Activated T-cell treated with anti-CD3 and anti-CD28 coated beads, Interleukin-2, amount 50 U/mL, for 72 hours (primary cell): ENCODE measurements around the gene ZNF514. TPM values are rescaled to one million over a fixed set of nuclear protein-coding genes. Genes with fewer than 3 reads are reported as not detected.

ENCODE experiments used
- ATAC-seq, 2 donors: fragments of 150-1000 bp; cut with Tn5 transposase; replicated peaks in 1 of 2; 2 replicates each; pipeline ENCODE4 v1.10.0; 2021; ENCODE audit warnings: moderate library complexity in 2 of 2, mild to moderate bottlenecking in 1 of 2
- DNase-seq, 2 donors: peaks; one replicate each; pipeline ENCODE4 v3.0.0; 2021 to 2022; ENCODE audit warnings: mixed read lengths in 1 of 2
- H3K27ac Mint-ChIP-seq: one replicate; pipeline ENCODE4 v1.8.0; 2022; ENCODE audit warnings: mild to moderate bottlenecking, moderate library complexity, mixed read lengths
- H3K27me3 Mint-ChIP-seq: one replicate; pipeline ENCODE4 v1.8.0; 2022; ENCODE audit warnings: low read depth, mixed read lengths
- H3K36me3 Mint-ChIP-seq, 2 donors: one replicate each; pipeline ENCODE4 v1.8.0; 2022; ENCODE audit warnings: mixed read lengths in 2 of 2, mild to moderate bottlenecking in 1 of 2; ENCODE audit not compliant: insufficient read depth in 2 of 2
- H3K4me1 Mint-ChIP-seq: one replicate; pipeline ENCODE4 v1.8.0; 2022; ENCODE audit warnings: low read depth, mixed read lengths
- H3K4me3 Mint-ChIP-seq, 2 donors: one replicate each; pipeline ENCODE4 v1.8.0; 2022; ENCODE audit warnings: mild to moderate bottlenecking in 2 of 2, mixed read lengths in 2 of 2, moderate library complexity in 2 of 2
- H3K9me3 Mint-ChIP-seq, 2 donors: one replicate each; pipeline ENCODE4 v1.8.0; 2022; ENCODE audit warnings: mixed read lengths in 2 of 2
- total RNA-seq, 2 donors: library from RNA; stranded (reverse); gene quantifications; one replicate each; pipeline ENCODE4 v1.2.3, GENCODE V29; 2022

ZNF514 gene
- total RNA-seq, 2 donors from 2014 or later, result 12.3 to 15.3 TPM

DNA sequence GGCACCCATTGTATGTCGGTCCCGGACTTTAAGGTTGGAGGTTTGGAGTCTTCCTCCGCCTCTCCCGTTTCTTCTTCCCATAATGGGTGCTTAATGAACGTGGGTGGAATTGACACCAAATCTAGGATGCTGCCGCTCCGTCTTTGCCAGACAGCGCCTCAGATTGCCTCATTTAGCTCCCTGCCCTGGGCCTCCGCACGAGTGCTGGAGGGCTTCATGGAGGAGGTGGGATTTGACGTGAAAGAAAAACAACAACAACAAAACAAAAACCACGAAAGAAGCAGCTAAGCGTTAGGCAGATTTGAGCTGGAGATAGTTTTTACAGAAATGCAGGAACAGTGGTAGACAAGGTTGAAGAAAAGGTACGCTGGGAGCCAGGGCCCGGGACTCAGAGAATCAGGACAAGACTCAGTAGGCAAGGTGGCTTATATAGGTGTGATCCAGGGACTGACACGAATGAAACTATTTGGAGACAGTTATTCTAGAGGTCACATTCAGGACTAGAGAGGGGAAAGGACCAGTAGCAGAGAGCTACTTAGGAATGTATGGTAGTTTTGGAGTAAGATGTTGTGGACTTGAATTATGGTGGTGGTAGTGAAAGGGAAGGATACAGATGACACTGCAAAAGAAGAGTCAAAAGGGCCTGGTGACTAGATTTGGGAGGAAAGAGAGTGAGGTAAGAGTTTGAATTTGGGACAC lies 6.6 kb upstream of the ZNF514 start:
- Mint-ChIP-seq H3K36me3 (peaks cover 8 to 15% of the 10 kb centered on the region in 2 donors), H3K4me3 (peak overlapping the region; percentile 95 to 99), H3K27ac (peak overlapping the region; percentile 93), H3K27me3 (no peaks in the 10 kb centered on the region), H3K4me1 (peaks cover 37% of the 10 kb centered on the region), H3K9me3 (no peaks in the 10 kb centered on the region)
- ATAC-seq, result peak; percentile 6 to 8
- no peak for DNase-seq

DNA sequence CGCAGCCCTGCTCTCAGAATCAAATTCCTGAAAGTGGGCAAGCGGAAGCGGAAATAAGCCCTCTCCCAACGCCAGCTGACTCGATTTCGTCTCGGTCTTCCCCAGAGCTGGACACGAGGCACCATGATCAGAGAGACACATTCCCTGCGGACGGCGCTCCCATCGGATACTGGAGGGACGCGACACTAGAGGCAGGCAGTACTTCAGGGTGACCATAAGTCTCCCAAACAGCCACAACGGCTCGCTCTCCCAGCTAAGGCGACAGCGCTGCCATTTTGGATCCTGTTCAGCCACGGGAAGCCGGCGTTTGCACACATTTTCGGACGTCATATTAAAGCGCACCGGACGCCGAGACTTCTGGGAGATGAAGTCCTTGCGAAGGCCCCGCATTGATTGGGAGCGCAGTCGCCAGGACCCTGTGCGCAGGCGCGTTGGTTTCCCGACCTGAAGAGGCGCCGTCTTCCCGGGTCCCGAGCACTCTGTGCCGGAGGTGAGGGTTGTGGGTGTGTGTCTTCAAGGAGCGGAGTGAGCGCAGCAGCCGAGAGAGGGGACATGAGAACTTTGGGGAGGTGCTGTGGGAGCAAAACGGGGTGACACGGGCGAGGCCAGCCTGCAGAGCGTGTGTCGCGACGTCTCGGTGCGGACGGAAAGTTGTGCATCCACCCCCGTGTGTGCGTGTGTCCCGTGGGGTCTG lies 5.9 kb upstream of the ZNF514 start, which contains the start of gene ZNF2:
TSS of gene ZNF2 (plus strand) at position 439 of the 694 bp plus-strand sequence. CDS start 10,418 bp downstream, outside the sequence.
- no peaks in the 10 kb centered on the region for H3K27me3 Mint-ChIP-seq
- ATAC-seq (peak; percentile 97), DNase-seq (peak; percentile 96)
- H3K9me3 Mint-ChIP-seq, result no peaks in the 10 kb centered on the region
- peak within 1 kb of the TSS; percentile 93 for H3K27ac Mint-ChIP-seq
- H3K4me3 Mint-ChIP-seq, result peak within 1 kb of the TSS; percentile 95 to 99
- H3K4me1 Mint-ChIP-seq, result peaks cover 37% of the 10 kb centered on the region
- H3K36me3 Mint-ChIP-seq, result peaks cover 8 to 15% of the 10 kb centered on the region in 2 donors

GRCh38 chr2:95165030-95165370 lies 5.4 kb upstream of the ZNF514 start:
- DNase-seq, result no peak
- peak in 1 of 2 donors; percentile 2 for ATAC-seq
- peaks cover 37% of the 10 kb centered on the region for H3K4me1 Mint-ChIP-seq
- no peaks in the 10 kb centered on the region for H3K27me3 Mint-ChIP-seq
- H3K36me3 Mint-ChIP-seq, result peaks cover 8 to 15% of the 10 kb centered on the region in 2 donors
- peak overlapping the region; percentile 95 to 99 for H3K4me3 Mint-ChIP-seq
- H3K27ac Mint-ChIP-seq, result peak overlapping the region; percentile 93
- no peaks in the 10 kb centered on the region for H3K9me3 Mint-ChIP-seq

GRCh38 chr2:95158891-95159619 lies 593 bp downstream of the ZNF514 start:
- Mint-ChIP-seq H3K27ac (no peak overlapping the region), H3K36me3 (peaks cover 16 to 20% of the 10 kb centered on the region in 2 donors)
- peak; percentile 3 to 39 for DNase-seq

DNA sequence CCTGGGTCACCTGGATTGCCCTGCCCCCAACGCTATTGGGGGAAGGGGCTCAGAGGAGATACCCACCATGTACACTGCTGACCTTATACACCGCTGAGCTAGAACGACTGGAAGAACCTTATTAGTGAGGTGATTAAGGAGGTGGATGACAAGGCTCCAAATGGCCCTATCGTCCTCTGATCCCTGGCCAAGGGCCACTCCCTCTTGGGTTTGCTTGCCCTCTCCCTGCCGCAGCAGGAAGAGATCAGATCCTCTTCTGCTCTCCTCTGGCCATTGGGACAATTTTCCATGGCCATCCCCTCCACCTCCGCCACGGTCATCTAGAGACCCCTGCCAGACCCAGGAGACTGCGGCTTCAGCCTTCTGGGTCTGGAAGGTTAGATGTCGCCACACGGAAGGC lies 1.2 kb downstream of the ZNF514 start:
- no peak for ATAC-seq
- no peaks in the 10 kb centered on the region for H3K27me3 Mint-ChIP-seq
- peaks cover 18 to 25% of the 10 kb centered on the region in 2 donors for H3K36me3 Mint-ChIP-seq
- peaks cover 5 to 11% of the 10 kb centered on the region in 2 donors for H3K9me3 Mint-ChIP-seq
- H3K27ac Mint-ChIP-seq, result no peak overlapping the region
- DNase-seq, result no peak
- H3K4me1 Mint-ChIP-seq, result peaks cover 9% of the 10 kb centered on the region
- peak overlapping the region; percentile 86 to 88 for H3K4me3 Mint-ChIP-seq

More at GRCh38 chr2:95158891-95159619, 593 bp downstream of the ZNF514 start:
- Mint-ChIP-seq H3K9me3 (peaks cover 5 to 11% of the 10 kb centered on the region in 2 donors), H3K4me3 (peak overlapping the region; percentile 86 to 88), H3K4me1 (peaks cover 15% of the 10 kb centered on the region), H3K27me3 (no peaks in the 10 kb centered on the region)
- ATAC-seq, result peak; percentile 69 to 80

DNA sequence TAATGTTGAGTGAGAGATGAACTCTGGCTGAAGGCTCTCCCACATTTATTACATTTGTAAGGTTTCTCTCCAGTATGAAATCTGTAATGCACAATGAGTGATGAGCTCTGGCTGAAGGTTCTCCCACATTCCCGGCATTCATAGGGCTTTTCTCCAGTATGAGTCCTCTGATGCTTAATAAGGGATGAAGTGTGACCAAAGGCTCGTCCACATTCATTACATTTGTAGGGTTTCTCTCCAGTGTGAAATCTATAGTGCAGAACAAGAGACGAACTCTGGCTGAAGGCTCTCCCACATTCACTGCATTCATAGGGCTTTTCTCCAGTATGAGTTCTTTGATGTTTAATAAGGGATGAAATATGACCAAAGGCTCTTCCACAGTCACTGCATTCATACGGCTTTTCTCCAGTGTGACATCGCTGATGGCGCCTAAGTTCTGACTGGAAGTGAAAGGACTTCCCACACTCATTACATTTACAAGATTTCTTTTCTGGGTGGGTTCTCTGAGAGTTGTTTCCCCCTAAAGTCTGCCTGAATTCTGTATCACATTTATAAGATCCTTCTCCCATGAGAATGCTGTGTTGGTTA lies 10.2 kb downstream of the ZNF514 start:
- no peaks in the 10 kb centered on the region for H3K27me3 Mint-ChIP-seq
- H3K27ac Mint-ChIP-seq, result no peak overlapping the region
- peaks cover 41 to 55% of the 10 kb centered on the region in 2 donors for H3K9me3 Mint-ChIP-seq

GRCh38 chr2:95143838-95144237 lies 15.8 kb downstream of the ZNF514 start:
- ATAC-seq (no peak), DNase-seq (no peak)
- Mint-ChIP-seq H3K36me3 (peaks cover 39 to 58% of the 10 kb centered on the region in 2 donors), H3K4me1 (no peaks in the 10 kb centered on the region), H3K27ac (no peak overlapping the region), H3K27me3 (no peaks in the 10 kb centered on the region), H3K4me3 (no peak overlapping the region), H3K9me3 (peaks cover 29 to 37% of the 10 kb centered on the region in 2 donors)

More for the DNA sequence above, 10.2 kb downstream of the ZNF514 start:
- DNase-seq, result no peak
- Mint-ChIP-seq H3K36me3 (peaks cover 61 to 80% of the 10 kb centered on the region in 2 donors), H3K4me3 (no peak overlapping the region), H3K4me1 (no peaks in the 10 kb centered on the region)
- ATAC-seq, result no peak

DNA sequence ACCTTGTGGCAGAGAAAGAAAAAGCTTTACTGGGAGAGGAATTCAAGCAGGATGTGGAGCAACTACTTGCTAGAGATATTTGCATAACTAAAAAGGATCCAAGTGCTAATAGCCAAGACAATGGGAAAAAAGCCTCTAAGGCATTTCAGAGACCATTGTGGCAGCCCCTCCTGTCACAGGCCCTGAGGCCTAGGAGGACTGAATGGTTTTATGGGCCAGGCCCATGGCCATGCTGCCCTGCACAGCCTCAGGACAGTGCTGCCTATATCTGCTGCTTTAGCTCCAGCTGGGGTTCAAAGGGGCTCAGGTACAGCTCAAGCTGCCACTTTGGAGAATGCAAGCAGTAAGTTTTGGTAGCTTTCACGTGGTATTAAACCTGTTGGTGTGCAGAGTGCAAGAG lies 20.9 kb downstream of the ZNF514 start:
- DNase-seq (no peak), ATAC-seq (no peak)
- Mint-ChIP-seq H3K27ac (no peak overlapping the region), H3K4me3 (no peak overlapping the region), H3K36me3 (peaks cover 22 to 30% of the 10 kb centered on the region in 2 donors), H3K9me3 (peaks cover 11 to 25% of the 10 kb centered on the region in 2 donors), H3K4me1 (no peaks in the 10 kb centered on the region), H3K27me3 (no peaks in the 10 kb centered on the region)

DNA sequence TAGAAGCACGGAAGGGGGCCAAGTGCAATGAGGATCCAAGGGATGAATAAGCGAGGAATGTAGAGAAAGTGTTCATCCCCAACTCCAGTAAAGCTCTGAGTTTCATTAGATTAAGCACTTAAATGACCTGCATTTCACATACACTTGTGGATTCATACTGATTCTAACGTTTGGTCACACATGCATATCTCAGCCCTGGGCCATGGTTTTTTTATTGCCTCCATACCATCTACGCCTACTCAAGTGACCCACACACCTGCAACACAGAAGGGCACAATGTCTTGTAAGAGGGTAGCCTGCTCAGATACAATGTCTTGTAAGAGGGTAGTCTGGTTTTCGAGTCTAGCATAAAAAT lies 37.5 kb downstream of the ZNF514 start:
- peak overlapping the region; percentile 64 for H3K27ac Mint-ChIP-seq
- no peak for ATAC-seq
- H3K4me1 Mint-ChIP-seq, result peaks cover 43% of the 10 kb centered on the region
- H3K9me3 Mint-ChIP-seq, result no peaks in the 10 kb centered on the region
- DNase-seq, result no peak
- H3K36me3 Mint-ChIP-seq, result peaks cover 4 to 6% of the 10 kb centered on the region in 2 donors
- peak overlapping the region; percentile 86 to 89 for H3K4me3 Mint-ChIP-seq
- no peaks in the 10 kb centered on the region for H3K27me3 Mint-ChIP-seq

DNA sequence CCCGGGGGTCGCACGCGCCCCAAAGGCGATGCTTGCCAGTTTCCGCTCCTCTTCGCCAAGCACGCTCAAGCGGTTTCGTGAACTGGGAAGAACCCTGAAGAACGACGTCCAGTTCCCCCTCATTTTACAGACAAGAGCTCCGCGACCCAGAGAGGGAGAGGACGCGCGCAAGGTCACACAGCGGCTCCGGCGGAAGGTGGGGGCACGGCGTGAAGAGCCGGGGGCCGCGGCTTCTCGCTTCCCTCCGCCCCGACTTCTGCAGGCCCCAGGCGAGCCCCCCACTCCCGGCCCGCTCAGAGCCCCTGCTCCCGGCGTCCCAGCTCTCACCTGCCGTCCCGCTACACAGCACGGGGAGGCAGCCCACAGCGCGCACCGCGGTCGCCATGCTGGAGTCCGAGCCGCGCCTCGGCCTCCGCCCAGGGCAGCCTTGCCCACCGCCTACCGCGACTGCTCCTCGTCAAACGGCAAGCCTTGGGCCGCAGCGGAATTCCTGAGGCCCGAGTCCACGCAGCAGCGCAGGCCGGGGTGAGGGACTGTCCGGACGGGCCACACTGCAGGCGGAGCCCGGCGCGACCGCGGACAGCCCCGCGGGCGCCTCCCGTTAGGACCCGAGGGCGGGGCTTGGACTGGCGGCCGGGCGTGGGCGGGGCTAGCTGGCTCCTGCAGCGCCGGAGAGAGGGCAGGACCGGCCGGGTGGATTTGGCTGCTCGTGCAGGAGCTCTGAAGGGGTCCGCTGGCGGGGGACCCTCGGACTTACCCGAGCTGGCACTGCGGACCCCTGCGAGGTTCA lies 38.0 kb downstream of the ZNF514 start, which contains the start of gene MRPS5:
TSS of gene MRPS5 (minus strand) at position 402 of the 790 bp plus-strand sequence. CDS start at position 385, 17 bp downstream.
- Mint-ChIP-seq H3K27ac (peak within 1 kb of the TSS; percentile 97), H3K4me3 (peak within 1 kb of the TSS; percentile 86 to 89), H3K36me3 (peaks cover 6 to 8% of the 10 kb centered on the region in 2 donors), H3K27me3 (no peaks in the 10 kb centered on the region), H3K4me1 (peaks cover 46% of the 10 kb centered on the region), H3K9me3 (no peaks in the 10 kb centered on the region)
- DNase-seq (peak; percentile 94 to 95), ATAC-seq (peak; percentile 95 to 96)

GRCh38 chr2:95121093-95121406 lies 38.6 kb downstream of the ZNF514 start:
- no peaks in the 10 kb centered on the region for H3K9me3 Mint-ChIP-seq
- no peak for DNase-seq
- H3K4me1 Mint-ChIP-seq, result peaks cover 46% of the 10 kb centered on the region
- no peaks in the 10 kb centered on the region for H3K27me3 Mint-ChIP-seq
- peak overlapping the region; percentile 97 for H3K27ac Mint-ChIP-seq
- no peak for ATAC-seq
- peaks cover 6 to 8% of the 10 kb centered on the region in 2 donors for H3K36me3 Mint-ChIP-seq
- peak overlapping the region; percentile 86 to 89 for H3K4me3 Mint-ChIP-seq

GRCh38 chr2:95115418-95115817 lies 44.2 kb downstream of the ZNF514 start:
- Mint-ChIP-seq H3K36me3 (peaks cover 7 to 13% of the 10 kb centered on the region in 2 donors), H3K27me3 (no peaks in the 10 kb centered on the region), H3K27ac (no peak overlapping the region), H3K4me1 (peaks cover 44% of the 10 kb centered on the region), H3K4me3 (peak overlapping the region in 1 of 2 donors; percentile 20), H3K9me3 (no peaks in the 10 kb centered on the region)
- DNase-seq, result peak; percentile 76 to 77
- peak; percentile 97 to 98 for ATAC-seq
